AG09319 (cell line): ENCODE measurements around the gene TUBB1.

Experiments
- DNase-seq: peaks from one replicate; pipeline ENCODE4 v3.0.0-alpha.2; 2010; ENCODE audit warnings: low read depth; ENCODE audit errors: extremely low read depth
- CTCF ChIP-seq: IDR thresholded peaks from 2 replicates; pipeline ENCODE4 v1.5.1; 2011; ENCODE audit warnings: low read depth, mild to moderate bottlenecking, inconsistent platforms, low read length, moderate library complexity

Gene TUBB1

DNA sequence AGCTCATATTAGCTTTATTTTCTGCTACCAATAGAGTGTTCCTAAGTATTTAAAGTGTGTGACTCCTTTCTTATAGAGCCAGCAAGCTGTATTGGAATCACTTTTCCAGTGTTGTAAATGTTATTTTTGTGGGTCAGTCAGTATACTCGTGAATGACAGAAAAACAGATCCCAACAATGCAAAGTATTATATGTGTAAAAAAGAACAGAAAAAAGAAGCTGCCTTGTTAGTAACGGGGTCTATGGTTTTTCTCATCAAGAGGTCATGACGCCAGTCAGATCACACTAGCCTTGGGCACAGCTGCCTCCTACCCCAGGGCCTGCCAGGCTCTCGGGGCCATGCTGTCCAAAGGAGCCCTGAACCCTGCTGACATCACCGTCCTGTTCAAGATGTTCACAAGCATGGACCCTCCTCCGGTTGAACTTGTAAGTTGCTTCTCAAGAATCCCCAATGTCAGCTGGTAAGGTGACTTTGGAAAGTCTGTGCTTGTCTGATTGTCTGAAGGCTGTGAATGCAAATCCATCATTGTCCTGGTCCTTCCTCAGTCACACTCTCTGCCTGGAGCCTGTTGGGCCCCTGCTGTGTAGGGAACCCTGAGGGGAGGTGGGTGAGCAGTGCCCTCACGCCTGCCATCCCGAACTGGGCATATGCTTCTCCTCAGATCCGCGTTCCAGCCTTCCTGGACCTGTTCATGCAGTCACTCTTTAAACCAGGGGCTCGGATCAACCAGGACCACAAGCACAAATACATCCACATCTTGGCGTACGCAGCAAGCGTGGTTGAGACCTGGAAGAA, 28.4 kb upstream of the TUBB1 start:
- no peak for DNase-seq
- no peak for TF ChIP-seq CTCF

DNA sequence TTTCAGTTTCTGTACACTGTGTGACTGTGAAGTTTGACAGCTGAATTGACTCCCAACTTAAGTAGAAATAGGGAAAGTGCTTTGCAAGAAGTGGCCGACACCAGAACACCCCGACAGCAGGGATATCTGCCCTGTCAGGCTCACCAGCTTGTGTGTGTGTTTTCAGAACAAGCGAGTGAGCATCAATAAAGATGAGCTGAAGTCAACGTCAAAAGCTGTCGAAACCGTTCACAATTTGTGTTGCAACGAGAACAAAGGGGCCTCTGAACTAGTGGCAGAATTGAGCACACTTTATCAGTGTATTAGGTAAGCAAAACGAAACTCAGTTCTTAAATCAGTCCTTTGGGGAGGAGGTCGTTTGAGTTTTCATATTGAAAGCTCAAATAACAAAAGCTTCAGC, 27.5 kb upstream of the TUBB1 start:
- DNase-seq = no peak
- TF ChIP-seq CTCF = no peak

GRCh38 chr20:58992911-58993310, 26.3 kb upstream of the TUBB1 start:
- TF ChIP-seq CTCF = no peak

DNA sequence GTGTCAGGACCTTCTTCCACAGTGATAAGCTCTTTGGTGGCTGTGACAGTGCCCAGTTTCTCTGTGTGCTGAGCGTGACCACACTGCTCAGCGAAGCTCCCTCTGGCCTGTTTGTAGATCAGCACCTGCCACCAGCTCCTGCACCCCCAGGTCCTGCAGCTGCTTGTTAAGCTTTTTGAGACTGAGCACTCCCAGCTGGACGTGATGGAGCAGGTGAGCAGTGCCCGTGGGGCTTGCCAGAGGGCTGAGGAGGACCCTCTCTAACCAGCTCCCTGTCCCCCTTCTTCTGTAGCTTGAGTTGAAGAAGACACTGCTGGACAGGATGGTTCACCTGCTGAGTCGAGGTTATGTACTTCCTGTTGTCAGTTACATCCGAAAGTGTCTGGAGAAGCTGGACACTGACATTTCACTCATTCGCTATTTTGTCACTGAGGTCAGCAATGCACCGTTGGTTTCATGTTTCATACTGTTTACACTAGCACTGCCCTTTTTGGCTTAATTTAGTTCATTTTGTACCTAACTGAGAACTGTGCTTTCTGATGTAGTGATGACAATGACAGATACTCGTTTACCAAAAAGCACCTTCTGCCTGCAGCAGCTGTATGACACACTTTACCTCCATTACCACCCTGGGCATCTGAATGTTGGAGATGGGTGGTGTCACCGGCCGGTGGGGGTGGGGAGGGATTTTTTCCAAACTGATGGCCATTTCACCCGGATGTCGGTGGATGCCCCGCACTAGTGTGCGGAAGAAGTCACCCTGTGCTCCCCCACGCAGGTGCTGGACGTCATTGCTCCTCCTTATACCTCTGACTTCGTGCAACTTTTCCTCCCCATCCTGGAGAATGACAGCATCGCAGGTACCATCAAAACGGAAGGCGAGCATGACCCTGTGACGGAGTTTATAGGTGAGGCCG, 25.6 kb upstream of the TUBB1 start:
- no peak for DNase-seq
- TF ChIP-seq CTCF = no peak

More at GRCh38 chr20:58992911-58993310, 26.3 kb upstream of the TUBB1 start:
- no peak for DNase-seq

GRCh38 chr20:58994390-58995159, 24.7 kb upstream of the TUBB1 start:
- no peak for DNase-seq
- TF ChIP-seq CTCF = no peak

DNA sequence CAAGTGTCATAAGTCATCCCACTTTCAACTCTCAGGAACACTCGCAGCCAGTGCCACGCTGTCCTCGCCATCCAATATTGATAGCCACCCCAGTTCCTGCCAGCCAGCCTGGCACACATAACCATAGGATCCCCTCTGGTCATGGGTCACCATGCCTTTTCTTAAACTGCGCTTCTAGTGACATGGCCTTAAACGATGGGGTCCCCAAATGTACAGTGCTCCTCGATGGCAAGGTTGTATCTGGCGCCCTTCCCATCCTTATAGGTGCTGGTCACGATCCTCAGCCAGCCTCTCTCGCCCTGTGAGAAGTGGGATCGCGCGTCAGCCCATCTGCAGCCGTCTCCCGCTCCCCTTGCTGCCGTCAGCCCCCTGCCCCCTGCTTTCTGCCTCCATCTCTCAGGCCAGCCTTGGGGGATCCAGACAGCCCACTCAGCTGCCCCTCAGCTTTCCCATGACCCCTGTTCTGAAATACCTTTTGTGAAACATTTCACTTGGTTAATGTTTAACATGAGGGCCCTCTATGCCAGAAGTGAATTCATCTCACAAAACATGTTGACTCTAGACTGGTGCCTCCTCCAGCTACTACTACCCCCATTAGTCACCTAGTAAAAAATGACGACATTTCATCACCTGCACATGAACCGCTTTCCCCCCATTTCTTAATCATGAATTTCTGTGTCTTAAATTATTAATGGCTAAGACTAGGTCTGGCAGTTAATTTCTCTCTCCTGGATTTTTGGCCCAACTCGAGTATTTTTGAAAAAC, 23.6 kb upstream of the TUBB1 start:
- no peak for DNase-seq
- TF ChIP-seq CTCF = no peak
